Glomerular endothelial cell (primary cell): ENCODE results near the gene NBAS. TPM values are rescaled to one million over a fixed set of nuclear protein-coding genes. Genes with fewer than 3 reads are reported as not detected.

Experiments
- DNase-seq: peaks from one replicate; pipeline ENCODE4 v3.0.0-alpha.2; 2011; ENCODE audit warnings: low read depth, low spot score; ENCODE audit errors: extremely low read depth
- total RNA-seq: library from RNA; depleted of rRNA; stranded (reverse); fragments of >200 nt; gene quantifications from 2 replicates; pipeline ENCODE4 v1.2.3, GENCODE V29; 2015

The NBAS gene
- total RNA-seq, 1 donor from 2014 or later = 57.7 TPM

DNA sequence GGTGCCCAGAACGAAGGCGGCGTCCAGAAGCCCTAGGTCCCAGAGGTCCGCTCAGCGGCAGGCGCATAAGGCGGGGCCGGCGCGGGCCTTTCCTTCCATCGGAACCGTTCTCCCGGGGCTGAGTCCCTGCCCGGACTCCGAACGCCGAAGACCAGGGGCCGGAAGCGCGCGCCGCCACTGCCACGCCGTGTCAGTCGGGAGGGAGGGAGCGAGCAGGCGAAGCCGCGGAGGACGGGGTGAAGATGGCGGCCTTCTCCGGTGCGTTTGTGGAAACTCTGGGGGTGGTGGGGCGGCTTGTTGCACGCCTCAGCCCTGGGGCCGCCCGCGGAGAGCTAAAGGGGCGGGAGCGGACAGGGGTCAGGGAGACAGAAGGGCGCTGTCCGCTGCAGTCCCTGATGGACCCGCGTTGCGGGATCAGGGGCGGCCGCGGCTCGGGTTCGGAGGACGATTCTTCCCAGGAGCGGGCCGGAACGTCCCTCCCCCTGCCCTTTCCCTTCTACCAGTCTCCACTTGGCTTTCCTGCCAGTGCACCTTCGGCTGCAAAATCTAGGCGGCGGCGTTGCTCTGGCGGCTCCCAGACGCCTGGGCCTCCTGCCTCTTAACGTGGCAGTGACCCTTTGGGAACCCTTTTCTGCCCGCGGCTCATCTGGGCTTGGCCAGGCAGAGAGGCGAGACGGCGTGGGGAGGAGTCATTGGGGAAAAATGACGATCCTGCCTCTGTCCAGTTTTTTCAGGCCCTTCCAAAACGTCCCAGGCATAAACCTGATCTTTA lies 30.7 kb upstream of the NBAS start, which contains the start of gene DDX1:
Gene DDX1 (plus strand): TSS at position 177 of the 772 bp plus-strand sequence. CDS start 66 bp downstream, at position 243.
- no peak for DNase-seq

DNA sequence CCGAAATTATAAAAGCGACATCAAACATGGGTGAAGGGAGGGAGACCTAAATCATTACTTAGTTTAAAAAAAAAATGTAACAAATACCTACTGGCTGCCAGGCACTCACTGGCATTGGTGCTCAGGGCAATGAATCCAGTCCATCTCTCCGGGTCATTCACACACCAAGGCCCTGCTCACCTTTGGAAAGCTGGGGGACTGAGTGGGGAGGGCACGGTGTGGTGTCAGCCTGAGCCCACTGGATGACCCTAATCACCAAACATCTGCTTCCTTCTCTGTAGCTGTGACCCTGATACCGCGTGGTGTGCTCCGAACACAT lies 30.2 kb upstream of the NBAS start:
- no peak for DNase-seq

DNA sequence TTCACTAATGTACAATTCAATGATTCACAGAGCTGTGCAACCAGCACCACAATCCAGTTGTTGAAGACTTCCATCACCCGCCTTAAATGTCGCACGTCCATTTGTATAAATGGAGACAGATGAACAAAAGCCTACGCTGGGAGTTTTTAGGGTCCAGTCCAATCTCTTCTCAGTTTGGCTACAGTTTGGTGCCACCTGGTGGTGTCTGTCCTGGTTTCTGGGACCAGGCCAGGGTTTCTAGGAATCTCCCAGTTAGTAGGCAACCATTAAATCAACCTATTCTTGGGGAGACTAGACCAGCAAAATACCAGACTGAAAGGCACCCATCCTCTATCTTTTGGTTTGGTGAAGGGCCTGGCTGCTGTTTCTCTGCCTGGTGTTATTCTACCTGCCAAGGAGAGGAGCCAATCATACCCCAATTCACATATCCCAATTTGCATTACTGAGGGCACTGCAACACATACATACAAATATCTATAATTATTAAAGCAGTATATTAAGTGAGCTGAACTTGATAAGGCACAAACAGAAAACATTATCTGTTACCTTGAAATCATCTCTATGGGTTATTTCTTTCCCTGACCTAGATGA lies 27.3 kb upstream of the NBAS start:
- DNase-seq = no peak

DNA sequence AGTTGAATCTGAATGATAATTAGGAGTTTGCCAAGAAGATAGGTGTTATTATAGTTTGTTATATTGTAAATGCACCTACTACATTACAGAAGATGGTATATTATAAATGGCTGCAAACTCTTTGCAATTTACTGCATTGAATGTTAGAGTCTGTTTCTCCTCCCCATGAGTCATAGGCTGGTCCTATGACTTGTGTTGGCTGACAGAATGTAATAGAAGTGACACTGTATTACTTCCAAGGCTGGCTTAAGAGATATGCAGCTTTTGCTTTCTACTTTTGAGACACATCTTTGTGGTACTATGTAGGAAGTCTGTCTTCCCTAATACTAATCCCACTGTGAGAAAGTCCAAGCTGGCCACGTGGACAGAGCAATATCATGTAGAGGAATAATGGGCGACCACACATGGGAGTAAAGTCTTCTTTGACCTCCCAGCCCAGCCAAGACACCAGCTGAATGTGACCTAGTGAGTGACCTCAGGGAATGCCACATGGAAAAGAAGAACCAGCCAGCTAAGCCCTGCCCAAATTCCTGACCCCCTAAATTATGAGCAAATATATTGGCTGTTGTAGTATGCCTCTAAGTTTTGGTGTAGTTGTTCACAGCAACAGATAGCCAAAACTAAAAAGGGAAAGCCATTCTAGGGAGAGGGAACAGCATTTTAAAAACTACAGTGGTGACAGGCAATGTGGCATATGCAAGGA lies 23.8 kb upstream of the NBAS start:
- no peak for DNase-seq

DNA sequence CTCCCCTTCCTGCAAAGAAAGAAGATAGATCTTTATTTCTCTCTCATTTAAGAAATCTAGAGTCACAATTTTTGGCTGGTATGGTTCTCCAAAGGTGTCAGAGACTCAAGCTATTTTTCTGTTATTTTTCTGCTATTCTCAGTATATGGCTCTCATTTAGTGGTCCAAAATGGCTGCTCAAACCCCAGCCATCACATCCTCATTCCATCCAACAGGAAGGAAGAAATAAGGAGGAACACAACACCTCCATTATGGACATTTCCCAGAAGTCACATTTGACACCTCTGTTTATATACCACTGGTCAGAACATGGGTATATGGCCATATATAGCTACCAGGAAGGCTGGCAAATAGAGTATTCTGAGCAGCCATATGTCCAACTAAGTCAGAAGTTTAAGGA lies 23.2 kb upstream of the NBAS start:
- no peak for DNase-seq

DNA sequence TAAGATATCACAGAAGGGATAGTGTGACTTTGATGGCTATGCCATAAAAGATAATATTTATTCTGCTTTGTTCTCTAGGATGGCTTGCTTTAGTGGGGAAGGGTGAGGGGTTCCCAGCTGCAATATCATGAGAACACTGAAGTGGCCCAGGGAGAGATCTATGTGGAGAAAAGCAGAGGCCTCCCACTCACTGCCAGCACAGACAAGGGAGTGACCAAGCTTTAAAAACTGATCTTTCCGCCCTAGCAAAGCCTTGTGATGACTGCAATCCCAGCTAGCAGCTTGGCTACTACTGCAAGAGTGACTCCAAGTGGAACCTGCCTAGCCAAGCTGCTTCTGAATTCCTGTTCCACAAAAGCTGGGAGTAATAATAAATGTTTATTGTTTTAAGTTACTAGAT lies 22.7 kb upstream of the NBAS start:
- no peak for DNase-seq

DNA sequence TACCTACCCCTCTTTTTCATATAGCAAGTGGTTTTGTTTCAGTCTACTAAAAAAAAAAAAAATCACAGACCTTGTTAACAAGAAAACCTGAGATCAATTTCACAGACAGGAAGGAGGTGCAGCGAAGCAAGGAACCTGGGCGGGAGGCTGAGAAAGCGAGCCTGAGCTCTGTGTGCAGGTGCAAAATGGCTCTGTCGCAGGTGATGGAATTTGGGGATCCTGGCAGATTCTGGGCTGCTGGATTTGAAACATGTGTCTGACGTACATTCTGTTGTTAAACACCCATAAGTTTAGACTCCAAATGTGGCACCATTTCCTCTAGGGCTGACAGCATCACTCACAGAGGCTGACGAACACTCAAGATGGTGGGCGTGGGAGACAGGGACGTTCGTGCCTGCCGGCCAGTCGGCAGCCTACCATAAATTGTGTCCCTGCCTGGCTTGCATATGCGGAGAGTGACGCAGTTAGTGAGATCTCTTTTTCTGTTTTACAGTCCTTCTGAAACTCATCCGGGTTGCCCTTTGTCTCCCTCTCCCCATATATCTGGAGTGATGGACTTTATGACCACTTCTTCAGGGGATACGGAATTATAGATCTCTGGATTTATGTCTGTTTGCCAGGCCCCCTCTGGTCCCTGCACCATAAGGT lies 21.7 kb upstream of the NBAS start:
- no peak for DNase-seq

DNA sequence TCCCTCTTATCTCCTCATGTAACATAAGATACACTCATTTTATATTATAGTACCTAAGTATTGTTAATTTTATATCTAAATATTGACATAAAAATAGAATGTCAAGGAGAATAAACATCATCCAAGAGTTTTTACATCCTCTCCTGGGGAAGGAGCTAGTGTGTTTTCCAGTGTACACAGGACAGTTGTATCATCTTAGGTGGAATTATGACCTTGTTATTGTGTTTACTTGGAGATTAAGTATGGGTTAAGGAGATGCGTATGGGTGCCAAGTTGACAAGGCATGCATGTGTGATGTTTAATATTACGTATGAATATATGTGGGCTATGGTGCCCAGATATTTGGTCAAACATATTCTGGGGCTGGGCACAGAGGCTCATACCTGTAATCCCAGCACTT lies 19.3 kb upstream of the NBAS start:
- no peak for DNase-seq

DNA sequence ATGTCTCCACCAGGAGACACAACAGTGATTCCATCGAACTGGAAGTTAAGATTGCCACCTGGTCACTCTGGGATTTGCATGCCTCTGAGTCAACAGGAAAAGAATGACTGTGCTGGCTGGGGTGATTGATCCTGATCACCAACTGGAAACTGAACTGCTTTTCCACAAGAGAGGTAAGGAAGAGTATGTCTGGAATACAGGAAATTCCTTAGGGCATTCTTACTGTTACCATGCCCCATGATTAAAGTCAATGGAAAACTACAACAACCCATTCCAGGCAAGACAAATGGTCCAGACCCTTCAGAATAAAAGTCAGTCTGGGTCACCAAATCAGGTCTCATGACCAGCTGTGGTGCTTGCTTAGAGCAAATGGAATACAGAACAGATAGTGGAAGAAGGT lies 18.5 kb upstream of the NBAS start:
- DNase-seq = peak; percentile 66

DNA sequence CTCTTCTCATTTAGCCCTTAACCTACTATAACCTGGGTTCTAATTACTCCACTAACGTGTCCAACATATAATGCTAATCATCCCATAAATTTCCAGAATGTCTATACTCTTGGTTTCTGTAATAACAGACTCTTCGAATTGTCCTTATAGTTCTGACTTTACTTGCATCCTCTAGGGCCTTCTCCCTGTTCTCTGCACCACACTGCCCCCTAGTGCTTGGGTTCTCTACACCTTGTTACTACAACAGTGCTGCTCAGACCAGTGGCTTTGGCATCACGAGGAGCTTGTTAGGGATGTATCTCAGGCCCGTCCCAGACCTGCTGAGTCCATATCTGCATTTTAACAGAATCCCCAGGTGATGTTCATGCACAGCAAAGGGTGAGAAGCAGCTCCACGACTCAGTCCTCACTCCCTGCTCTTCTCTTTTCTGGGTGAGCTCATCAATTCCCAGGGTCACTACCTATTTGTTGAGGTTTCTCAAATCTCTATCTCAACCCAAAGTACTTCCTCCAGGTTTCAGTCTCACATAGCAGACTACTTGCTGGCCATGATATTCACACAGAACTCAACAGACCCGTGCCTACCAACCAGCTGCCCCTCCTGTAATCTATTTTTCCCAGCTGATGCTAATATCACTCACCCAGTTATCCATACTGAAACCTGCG lies 16.1 kb upstream of the NBAS start:
- peak; percentile 77 for DNase-seq

DNA sequence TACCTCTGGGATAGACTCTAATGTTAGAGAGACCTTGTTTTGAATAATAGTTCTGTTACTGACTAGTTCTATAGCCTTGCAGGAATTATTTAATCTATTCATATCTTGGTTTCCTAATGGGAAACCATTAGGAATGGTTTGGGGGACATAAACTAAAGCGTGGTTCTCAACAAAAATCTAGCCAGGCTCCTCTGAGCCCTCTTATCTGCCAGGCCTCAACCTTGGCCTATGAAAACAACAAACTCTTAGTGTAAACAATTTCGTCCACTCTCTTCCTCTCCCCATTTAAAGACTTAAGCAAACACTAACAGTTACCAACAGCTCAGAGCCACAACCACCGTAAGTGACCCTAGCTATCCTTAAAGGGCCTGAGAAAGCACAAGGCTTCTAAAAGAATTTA lies 10.6 kb upstream of the NBAS start:
- DNase-seq = no peak

DNA sequence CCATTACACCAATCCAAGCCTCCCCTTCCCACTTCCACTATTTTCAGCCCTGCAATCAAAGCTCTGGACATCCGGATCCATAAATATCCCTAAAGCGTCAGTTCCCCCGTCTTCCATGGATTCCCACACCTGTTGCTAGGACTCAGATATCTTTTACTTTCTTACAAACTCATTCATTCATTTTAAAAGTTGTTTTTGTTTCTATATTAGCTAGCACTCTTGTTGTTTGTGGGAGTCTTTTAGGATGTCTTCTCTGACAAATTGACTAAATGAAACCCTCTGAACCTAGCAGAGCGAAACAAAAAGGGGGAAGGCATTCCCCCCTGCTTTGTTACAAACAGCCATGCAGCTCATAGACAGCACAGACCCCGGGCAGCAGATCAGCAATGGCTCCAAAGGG lies 9.0 kb upstream of the NBAS start:
- no peak for DNase-seq

DNA sequence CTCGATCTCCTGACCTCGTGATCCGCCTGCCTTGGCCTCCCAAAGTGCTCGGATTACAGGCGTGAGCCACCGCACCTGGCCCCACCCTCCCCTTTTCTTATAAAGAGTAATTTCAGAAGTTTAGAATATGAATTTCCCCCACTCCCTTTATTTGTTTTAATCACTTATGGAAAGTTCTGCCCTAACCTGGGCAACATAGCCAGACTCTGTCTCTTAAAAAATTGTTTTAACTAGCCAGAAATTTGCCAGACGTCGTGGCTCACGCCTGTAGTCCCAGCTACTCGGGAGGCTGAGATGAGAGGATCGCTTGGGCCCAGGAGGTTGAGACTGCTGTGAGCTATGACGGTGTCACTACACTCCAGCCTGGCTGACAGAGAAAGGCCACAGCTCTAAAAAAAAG lies 7.7 kb upstream of the NBAS start:
- DNase-seq = no peak

DNA sequence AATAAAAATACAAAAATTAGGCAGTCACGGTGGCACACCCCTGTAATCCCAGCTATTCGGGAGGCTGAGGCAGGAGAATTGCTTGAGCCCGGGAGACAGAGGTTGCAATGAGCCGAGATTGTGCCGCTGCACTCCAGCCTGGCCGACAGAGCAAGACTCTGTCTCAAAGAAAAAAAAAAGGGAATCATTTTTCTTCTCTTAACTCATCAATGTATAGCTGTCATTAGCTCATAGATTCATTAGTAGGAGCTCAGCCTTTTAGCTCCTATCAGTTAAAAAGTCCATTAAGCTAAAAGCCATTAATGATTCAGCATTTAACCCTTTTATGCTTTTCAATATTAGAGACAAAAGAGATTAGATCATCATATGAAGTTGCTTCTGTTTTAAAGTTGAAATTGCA lies 5.8 kb upstream of the NBAS start:
- no peak for DNase-seq

DNA sequence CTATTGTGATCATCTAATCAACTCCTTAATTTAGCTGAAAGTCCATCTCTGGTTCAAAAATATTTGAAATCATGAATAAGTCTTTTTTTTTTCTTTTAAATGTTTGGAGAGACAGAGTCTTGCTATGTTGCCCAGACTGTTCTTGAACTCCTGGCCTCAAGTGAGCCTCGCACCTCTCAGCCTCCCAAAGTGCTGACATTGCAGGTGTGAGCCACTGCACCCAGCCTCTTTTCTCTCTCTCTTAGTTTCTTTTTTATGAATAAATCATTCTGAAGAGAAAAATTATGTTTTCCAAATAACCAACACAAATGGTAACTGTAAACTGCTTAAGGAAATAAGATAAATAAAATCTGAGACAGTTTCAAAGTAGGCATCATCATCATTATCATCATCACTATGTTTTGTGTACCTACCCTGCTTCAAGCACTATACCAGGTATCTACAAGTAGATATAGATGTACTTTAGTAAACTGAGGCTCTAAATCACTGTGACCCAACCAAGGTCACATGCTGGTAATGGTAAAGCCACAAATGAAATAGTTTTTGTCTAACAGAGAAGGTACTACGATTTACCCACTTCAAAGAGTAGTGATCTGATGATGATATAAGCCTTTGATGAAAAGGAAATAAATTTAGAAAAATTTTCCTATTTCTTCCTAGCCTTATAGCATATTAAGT lies 5.0 kb upstream of the NBAS start:
- no peak for DNase-seq

DNA sequence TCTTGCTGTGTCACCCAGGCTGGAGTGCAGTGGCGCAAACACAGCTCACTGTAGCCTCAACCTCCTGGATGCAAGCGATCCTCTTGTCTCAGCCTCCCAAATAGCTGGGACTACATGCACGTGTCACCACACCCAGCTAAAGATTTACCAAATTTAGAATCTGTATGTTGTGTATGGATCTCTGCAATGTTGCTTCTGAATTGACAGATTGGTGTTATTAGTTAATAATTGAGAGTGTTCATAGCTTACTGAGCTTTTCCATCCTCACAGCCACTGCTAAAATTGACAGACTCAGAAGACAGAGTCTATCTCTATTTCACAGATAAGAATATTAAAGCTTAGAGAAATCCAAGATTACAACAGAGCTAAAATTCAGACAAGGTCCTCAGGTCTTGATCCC lies 4.3 kb upstream of the NBAS start:
- no peak for DNase-seq

DNA sequence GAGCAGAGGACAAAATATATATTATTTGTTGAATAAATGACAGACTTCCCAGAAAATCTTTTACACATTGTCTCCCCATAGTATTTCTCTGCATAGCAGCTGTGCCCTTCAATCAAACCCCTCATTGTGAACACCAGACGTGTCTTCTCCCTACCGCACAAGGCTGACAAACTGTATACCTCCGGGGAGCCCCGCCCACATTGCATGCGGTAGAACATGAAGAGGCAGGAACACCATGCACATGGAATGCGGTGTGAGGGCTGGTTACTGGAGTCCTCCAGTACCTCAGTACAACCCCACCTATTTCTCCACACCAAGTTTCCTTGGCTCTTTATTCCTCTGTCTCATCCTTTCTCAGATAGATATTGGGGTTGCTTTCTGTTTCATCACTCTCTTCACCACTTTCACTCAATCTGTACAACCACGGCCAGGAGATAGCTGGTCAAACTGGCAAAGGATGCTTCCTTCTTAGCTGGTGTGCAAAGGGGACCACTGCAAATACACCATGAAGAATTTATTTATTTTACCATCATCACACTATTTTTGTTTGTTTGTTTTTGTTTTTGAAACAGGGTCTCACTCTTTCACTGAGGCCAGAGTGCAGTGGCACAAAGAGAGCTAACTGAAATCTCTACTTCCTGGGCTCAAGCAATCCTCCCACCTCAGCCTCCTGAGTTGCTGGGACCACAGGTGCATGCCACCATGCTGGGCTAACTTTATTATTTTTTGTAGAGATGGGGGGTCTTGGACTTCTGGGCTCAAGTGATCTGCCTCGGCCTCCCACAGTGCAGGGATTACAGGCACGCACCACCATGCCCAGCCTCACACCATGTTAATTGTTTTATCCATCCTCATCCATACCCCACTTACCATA lies 2.3 kb upstream of the NBAS start:
- no peak for DNase-seq

DNA sequence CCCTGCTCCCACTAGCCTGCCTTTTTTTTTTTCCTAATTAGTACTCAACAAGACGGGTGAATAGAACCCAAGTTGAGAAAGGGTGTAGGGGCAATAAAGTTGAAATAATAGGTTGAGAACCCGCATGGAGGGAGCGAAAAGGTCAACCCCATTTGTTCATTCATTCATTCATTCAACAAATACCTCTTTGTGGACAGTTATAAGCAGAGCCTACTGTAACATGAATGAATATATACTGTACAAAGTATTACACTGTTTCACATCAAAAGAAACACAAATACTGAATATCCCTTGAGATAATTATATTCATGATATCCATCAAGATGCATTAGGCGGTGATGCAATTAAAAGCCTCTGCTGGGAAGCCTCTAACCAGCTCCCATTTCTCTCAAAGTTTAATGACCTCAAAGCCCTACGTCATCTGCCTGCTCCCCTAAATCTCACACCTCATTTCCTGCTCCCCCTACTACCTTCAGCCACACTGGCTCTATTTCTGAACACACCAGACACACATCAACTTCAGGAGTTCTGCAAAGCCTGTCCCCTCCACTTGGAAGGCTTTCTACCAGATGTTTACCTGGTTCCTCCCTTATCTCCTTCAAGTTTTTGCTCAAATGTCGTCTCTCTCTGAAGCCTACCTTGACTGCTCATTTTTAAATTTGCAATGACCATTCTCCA lies 1.4 kb upstream of the NBAS start:
- DNase-seq = no peak
